PC-3 (cell line): ENCODE results near the gene SPACDR.

Experiments
- EZH2phosphoT487 ChIP-seq: fragments of 300-600 bp; sonication (generic); IDR thresholded peaks from 2 replicates; pipeline ENCODE4 v1.6.1; 2018; ENCODE audit warnings: mild to moderate bottlenecking, antibody characterized with exemption, low read length, borderline replicate concordance
- TF ChIP-seq, protein P1 (sequence below): fragments of 300-600 bp; sonication (generic); conservative IDR thresholded peaks from 2 replicates; pipeline ENCODE4 v1.5.1; 2017; ENCODE audit warnings: antibody characterized with exemption, low read depth, mild to moderate bottlenecking, low read length

DNA sequence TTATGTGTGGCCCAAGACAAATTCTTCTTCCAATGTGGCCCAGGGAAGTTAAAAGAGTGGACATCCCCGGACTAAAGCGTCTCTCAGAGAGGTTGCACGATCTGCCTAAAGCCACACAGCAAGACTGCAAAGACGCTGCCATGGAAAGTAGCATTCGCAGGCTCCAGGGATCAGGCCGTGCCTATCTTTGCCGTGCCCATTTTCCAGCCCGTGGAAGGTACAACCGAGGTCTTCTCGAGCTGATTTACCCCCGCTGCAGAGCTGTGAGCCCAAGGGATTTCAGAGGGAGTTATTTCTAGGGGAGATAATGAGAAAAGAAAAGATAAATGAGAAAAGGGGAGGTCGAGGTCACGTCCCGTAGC lies 18.6 kb upstream of the SPACDR start:
- TF ChIP-seq, protein P1, sequence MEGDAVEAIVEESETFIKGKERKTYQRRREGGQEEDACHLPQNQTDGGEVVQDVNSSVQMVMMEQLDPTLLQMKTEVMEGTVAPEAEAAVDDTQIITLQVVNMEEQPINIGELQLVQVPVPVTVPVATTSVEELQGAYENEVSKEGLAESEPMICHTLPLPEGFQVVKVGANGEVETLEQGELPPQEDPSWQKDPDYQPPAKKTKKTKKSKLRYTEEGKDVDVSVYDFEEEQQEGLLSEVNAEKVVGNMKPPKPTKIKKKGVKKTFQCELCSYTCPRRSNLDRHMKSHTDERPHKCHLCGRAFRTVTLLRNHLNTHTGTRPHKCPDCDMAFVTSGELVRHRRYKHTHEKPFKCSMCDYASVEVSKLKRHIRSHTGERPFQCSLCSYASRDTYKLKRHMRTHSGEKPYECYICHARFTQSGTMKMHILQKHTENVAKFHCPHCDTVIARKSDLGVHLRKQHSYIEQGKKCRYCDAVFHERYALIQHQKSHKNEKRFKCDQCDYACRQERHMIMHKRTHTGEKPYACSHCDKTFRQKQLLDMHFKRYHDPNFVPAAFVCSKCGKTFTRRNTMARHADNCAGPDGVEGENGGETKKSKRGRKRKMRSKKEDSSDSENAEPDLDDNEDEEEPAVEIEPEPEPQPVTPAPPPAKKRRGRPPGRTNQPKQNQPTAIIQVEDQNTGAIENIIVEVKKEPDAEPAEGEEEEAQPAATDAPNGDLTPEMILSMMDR, result no peak
- no peak for TF ChIP-seq EZH2phosphoT487
